ENCODE measurements around the gene ASS1.

- TF ChIP-seq CTCF (conservative IDR thresholded peaks at IDR 0.05 in 1 of 2, IDR thresholded peaks at IDR 0.05 in 1 of 2; ENCODE audit: low read depth in 1 of 2, low read length in 2 of 2) (no peak), EZH2 (IDR thresholded peaks at IDR 0.05; ENCODE audit: low read length, missing control alignments) (no peak)
Observed at GRCh38 chr9:130501639-130502038, 56.9 kb downstream of the ASS1 start.

All from fibroblast of lung (primary cell).